ENCODE data around the gene MRPS22. TPM values are rescaled to one million over a fixed set of nuclear protein-coding genes. Genes with fewer than 3 reads are reported as not detected.

MRPS22 gene
- total and polyA plus RNA-seq, 9 donors: 33.0 to 51.6 (median 36.8) TPM

DNA sequence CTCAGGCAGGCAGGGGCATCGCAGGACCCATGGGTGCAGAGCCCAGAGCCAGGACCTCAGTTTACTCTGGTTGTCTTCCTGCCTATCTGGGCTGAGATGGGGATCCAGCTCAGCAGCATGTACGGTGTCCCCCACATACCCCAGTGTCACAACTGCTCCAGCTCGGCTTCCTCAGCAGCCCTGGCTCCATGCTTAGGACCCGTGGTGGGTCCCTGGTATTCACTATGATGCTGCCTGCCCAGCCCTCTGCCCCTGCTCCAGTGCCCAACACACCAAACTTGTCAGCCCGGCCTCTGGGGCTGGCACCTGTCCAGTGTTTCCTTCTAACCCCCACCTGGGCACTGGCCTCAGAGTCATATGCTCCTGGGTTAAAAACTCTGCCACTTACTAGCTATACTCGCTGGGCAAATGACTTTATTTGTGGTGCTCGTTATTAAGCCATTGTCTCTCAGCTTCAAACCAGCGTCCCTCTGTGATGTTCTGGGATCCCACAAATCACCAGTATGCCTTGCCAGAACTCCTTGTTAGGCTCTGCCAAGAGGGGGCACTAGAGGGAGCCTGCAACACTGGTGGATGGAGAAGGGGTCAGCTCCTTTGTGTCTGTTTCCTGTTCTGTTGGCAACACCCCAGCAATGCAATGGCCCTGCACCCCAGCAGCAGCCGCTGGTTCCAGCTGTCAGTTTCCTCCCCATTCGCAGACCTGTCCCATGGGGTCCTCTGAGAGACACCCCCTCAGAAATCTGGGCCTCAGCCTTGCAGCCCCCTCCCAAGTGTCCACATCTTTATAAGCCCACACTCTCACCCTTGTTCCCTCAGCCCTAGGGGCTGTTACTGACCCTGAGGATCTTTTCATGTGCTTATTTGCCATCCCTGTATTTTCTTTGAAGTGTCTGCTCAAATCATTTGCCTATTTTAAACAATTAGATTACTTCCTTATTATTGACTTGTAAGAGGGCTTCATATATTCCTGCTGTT is 24.1 kb upstream of the MRPS22 start:
- no peaks in the 10 kb centered on the region for H3K27me3 ChIP-seq
- H3K9me3 ChIP-seq: no peaks in the 10 kb centered on the region
- DNase-seq: peak in 1 of 5 donors; percentile 54
- H3K4me3 ChIP-seq: no peak overlapping the region
- no peaks in the 10 kb centered on the region for H3K36me3 ChIP-seq
- WGBS, 3 donors: 72 to 91% (median 79%) methylated on average over 10 of the region's 10 CpGs
- TF ChIP-seq EP300 (IDR thresholded peaks at IDR 0.05): no peak
- no peak for TF ChIP-seq POLR2A (IDR thresholded peaks at IDR 0.05)
- TF ChIP-seq, protein P1, sequence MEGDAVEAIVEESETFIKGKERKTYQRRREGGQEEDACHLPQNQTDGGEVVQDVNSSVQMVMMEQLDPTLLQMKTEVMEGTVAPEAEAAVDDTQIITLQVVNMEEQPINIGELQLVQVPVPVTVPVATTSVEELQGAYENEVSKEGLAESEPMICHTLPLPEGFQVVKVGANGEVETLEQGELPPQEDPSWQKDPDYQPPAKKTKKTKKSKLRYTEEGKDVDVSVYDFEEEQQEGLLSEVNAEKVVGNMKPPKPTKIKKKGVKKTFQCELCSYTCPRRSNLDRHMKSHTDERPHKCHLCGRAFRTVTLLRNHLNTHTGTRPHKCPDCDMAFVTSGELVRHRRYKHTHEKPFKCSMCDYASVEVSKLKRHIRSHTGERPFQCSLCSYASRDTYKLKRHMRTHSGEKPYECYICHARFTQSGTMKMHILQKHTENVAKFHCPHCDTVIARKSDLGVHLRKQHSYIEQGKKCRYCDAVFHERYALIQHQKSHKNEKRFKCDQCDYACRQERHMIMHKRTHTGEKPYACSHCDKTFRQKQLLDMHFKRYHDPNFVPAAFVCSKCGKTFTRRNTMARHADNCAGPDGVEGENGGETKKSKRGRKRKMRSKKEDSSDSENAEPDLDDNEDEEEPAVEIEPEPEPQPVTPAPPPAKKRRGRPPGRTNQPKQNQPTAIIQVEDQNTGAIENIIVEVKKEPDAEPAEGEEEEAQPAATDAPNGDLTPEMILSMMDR (IDR thresholded peaks at IDR 0.05): no peak
- no peaks in the 10 kb centered on the region for H3K4me1 ChIP-seq (ENCODE audit: insufficient read depth)
- H3K27ac ChIP-seq: no peak overlapping the region
- intact Hi-C loops (cut with DNase I): loop anchor here in 1 of 4 donors (10.0 kb wide), 1 partner anchor 375 kb away; the partner anchor contains the start of genes FOXL2 and FOXL2NB

DNA sequence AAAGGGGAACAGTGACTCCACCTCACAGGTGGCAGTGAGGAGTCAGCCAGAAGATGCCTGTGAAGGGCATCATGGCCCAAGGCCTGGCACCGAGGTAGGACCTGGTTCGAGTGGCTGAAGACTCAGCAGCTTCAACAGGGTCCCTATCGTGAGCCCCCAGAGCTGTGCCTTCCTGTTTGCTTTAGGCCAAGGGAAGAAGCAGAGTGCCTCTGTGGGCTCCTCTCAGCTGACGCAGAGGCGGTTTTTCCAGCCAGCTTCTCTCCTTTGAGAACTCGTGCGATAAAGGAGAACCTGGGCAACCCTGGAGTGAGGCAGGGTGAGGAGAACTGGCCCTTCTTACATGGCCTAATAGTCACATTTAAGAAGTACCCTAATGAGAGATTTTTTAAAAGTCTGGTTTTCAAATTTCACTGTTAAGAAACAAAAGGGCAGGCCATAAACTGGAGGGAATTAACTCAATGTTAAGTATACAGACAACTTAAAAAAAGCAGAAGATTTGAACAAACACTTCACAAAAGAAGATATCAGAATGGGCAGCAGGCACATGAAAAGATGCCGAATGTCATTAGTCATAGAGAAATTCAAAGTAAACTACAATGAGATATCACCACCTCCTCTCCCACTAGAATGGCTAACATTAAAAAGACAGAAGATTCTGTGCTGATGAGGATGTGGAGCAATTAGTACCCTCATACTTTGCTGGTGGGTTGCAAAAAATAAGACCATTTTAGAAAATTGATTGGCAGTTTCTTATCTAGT is 23.1 kb upstream of the MRPS22 start:
- intact Hi-C loops (cut with DNase I): loop anchor here in 1 of 4 donors (10.0 kb wide), 1 partner anchor 376 kb away; the partner anchor contains the start of genes FOXL2 and FOXL2NB
- 76 to 84% (median 80%) methylated on average over 8 of the region's 8 CpGs for WGBS, 3 donors
- DNase-seq: peak in 1 of 5 donors; percentile 28

DNA sequence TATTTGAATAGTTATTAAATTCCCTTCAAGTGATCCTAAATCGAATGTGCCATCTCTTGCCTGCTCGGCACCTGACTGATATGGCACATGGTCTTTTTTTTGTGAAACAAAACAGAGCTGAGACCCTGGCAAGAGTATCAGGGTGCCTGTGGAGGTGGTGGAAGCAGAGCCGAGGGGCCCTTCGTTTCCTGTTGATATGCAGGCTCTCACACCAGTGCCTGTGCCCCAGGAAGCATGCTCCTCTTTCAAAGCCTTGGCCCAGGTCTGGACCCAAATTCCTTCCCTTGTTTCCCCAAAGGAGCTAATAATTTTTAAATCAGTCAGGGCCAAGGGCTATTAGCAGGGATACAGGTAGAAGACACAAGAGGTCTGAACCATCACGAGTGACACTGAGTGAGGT is 21.5 kb upstream of the MRPS22 start:
- 81 to 90% (median 87%) methylated on average over 5 of the region's 5 CpGs for WGBS, 3 donors
- peak in 1 of 5 donors; percentile 12 for DNase-seq
- no peaks in the 10 kb centered on the region for H3K36me3 ChIP-seq
- intact Hi-C loops (cut with DNase I): loop anchor here in 1 of 4 donors (10.0 kb wide), 1 partner anchor 378 kb away; the partner anchor contains the start of genes FOXL2 and FOXL2NB
- H3K4me1 ChIP-seq (ENCODE audit: insufficient read depth): no peaks in the 10 kb centered on the region
- no peaks in the 10 kb centered on the region for H3K9me3 ChIP-seq
- H3K4me3 ChIP-seq: no peak overlapping the region
- H3K27ac ChIP-seq: no peak overlapping the region
- no peaks in the 10 kb centered on the region for H3K27me3 ChIP-seq
- TF ChIP-seq, protein P1 (IDR thresholded peaks at IDR 0.05): no peak
- no peak for TF ChIP-seq POLR2A (IDR thresholded peaks at IDR 0.05)
- TF ChIP-seq EP300 (IDR thresholded peaks at IDR 0.05): no peak

More for the DNA sequence above, 23.1 kb upstream of the MRPS22 start:
- no peaks in the 10 kb centered on the region for H3K36me3 ChIP-seq
- no peaks in the 10 kb centered on the region for H3K27me3 ChIP-seq
- no peak overlapping the region for H3K4me3 ChIP-seq
- H3K9me3 ChIP-seq: no peaks in the 10 kb centered on the region
- TF ChIP-seq, protein P1 (IDR thresholded peaks at IDR 0.05): no peak
- TF ChIP-seq EP300 (IDR thresholded peaks at IDR 0.05) (no peak), POLR2A (IDR thresholded peaks at IDR 0.05) (no peak)
- no peaks in the 10 kb centered on the region for H3K4me1 ChIP-seq (ENCODE audit: insufficient read depth)
- H3K27ac ChIP-seq: no peak overlapping the region

DNA sequence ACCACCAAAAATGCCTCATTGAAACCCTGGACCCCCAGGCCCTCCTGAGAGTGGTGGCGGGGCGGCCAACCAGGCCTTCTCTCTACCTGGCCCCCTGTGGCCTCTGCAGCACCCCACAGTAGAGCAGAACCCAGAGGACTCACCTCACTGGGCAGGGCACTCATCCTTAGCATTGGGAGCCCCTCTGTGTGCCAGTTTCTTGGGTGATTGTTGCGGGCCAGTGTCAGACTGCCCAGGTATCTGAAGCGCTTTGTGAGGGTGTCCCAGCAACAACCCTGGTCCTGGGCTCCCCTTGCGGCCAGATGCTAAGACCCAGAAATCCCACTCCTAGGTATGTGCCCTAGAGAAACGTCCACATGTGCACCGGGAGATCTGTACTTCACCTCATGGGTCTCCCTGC is 20.7 kb upstream of the MRPS22 start:
- Histone ChIP-seq H3K36me3 (no peaks in the 10 kb centered on the region), H3K4me3 (no peak overlapping the region), H3K9me3 (no peaks in the 10 kb centered on the region), H3K4me1 (ENCODE audit: insufficient read depth) (no peaks in the 10 kb centered on the region), H3K27me3 (no peaks in the 10 kb centered on the region), H3K27ac (no peak overlapping the region)
- DNase-seq: no peak
- WGBS, 3 donors: 95 to 96% (median 96%) methylated on average over 7 of the region's 7 CpGs
- TF ChIP-seq, protein P1 (IDR thresholded peaks at IDR 0.05): no peak
- no peak for TF ChIP-seq EP300 (IDR thresholded peaks at IDR 0.05)
- no peak for TF ChIP-seq POLR2A (IDR thresholded peaks at IDR 0.05)
- intact Hi-C loops (cut with DNase I): loop anchor here in 1 of 4 donors (10.0 kb wide), 1 partner anchor 378 kb away; the partner anchor contains the start of genes FOXL2 and FOXL2NB
